CD14-positive monocyte (primary cell): ENCODE measurements around the gene ADH6. TPM values are rescaled to one million over a fixed set of nuclear protein-coding genes. Genes with fewer than 3 reads are reported as not detected.

Experiments
- DNase-seq, 3 donors: peaks; one replicate each; pipeline ENCODE4 v3.0.0-alpha.2; 2011 to 2022
- H2AFZ ChIP-seq: 2 replicates; pipeline ENCODE4 v1.6.0; 2012; ENCODE audit warnings: mild to moderate bottlenecking, low read depth, low read length, inconsistent platforms; ENCODE audit not compliant: insufficient read depth, poor library complexity, severe bottlenecking
- H3K27ac ChIP-seq, 2 donors: 1 replicate in 1 of 2; 2 replicates in 1 of 2; pipeline ENCODE4 v1.5.1; 2012 to 2013; ENCODE audit warnings: low read length in 2 of 2, control low read depth in 1 of 2, inconsistent platforms in 1 of 2, low read depth in 1 of 2, mild to moderate bottlenecking in 1 of 2
- H3K27me3 ChIP-seq, 2 donors: one replicate each; pipeline versions ENCODE4 v1.6.0 to v1.6.1; 2011 to 2013; ENCODE audit warnings: low read length in 2 of 2; ENCODE audit not compliant: control insufficient read depth in 2 of 2, insufficient read depth in 2 of 2
- H3K36me3 ChIP-seq, 2 donors: replicated peaks in 1 of 2; 1 replicate in 1 of 2; 2 replicates in 1 of 2; pipeline versions ENCODE4 v1.5.1 to v1.6.1; 2012 to 2013; ENCODE audit warnings: low read length in 2 of 2, control low read depth in 1 of 2, inconsistent platforms in 1 of 2, mild to moderate bottlenecking in 1 of 2; ENCODE audit not compliant: insufficient read depth in 2 of 2, control insufficient read depth in 1 of 2
- H3K4me1 ChIP-seq, 2 donors: 1 replicate in 1 of 2; 2 replicates in 1 of 2; pipeline versions ENCODE4 v1.5.1 to v1.6.1; 2012 to 2013; ENCODE audit warnings: low read length in 2 of 2, control low read depth in 1 of 2, inconsistent platforms in 1 of 2, mild to moderate bottlenecking in 1 of 2, moderate library complexity in 1 of 2; ENCODE audit not compliant: insufficient read depth in 2 of 2, control insufficient read depth in 1 of 2
- H3K4me2 ChIP-seq: replicated peaks from 2 replicates; pipeline ENCODE3; 2012; ENCODE audit warnings: low read length, moderate library complexity, mild to moderate bottlenecking; ENCODE audit not compliant: poor library complexity, severe bottlenecking; ENCODE audit errors: extremely low read depth
- H3K4me3 ChIP-seq, 3 experiments: fragments of 200-600 bp in 1 of 3; sonication (generic) in 1 of 3; replicated peaks in 1 of 3; 1 replicate in 2 of 3; 2 replicates in 1 of 3; pipeline ENCODE4 v1.5.1; 2011 to 2013; ENCODE audit warnings: low read length in 3 of 3, mild to moderate bottlenecking in 3 of 3, control low read depth in 2 of 3, low read depth in 2 of 3, inconsistent platforms in 1 of 3, moderate library complexity in 1 of 3
- H3K79me2 ChIP-seq: 2 replicates; pipeline ENCODE4 v1.6.0; 2012; ENCODE audit warnings: mild to moderate bottlenecking, control low read depth, inconsistent platforms, low read length, moderate library complexity; ENCODE audit not compliant: insufficient read depth
- H3K9ac ChIP-seq: 2 replicates; pipeline ENCODE4 v1.6.0; 2017; ENCODE audit warnings: low read length, mild to moderate bottlenecking; ENCODE audit not compliant: insufficient read depth, poor library complexity, severe bottlenecking
- H3K9me3 ChIP-seq, 2 donors: replicated peaks in 1 of 2; 1 replicate in 1 of 2; 2 replicates in 1 of 2; pipeline versions ENCODE4 v1.5.1 to v1.6.1; 2012 to 2013; ENCODE audit warnings: low read length in 2 of 2, control low read depth in 1 of 2; ENCODE audit not compliant: control insufficient read depth in 1 of 2, insufficient read depth in 1 of 2
- H4K20me1 ChIP-seq: 2 replicates; pipeline ENCODE4 v1.6.0; 2012; ENCODE audit warnings: mild to moderate bottlenecking, low read length, control low read depth, moderate library complexity; ENCODE audit not compliant: insufficient read depth
- H3K27ac Mint-ChIP-seq, 7 donors: one replicate each; pipeline ENCODE4 v1.8.0; 2020; ENCODE audit warnings: mild to moderate bottlenecking in 7 of 7, mixed read lengths in 7 of 7, moderate library complexity in 6 of 7, inconsistent platforms in 2 of 7
- H3K27me3 Mint-ChIP-seq, 3 donors: one replicate each; pipeline ENCODE4 v1.8.0; 2021 to 2022; ENCODE audit warnings: low read depth in 3 of 3, mild to moderate bottlenecking in 3 of 3, mixed read lengths in 3 of 3, moderate library complexity in 3 of 3, inconsistent platforms in 1 of 3
- H3K36me3 Mint-ChIP-seq, 2 donors: one replicate each; pipeline ENCODE4 v1.8.0; 2020; ENCODE audit warnings: mixed read lengths in 2 of 2, inconsistent platforms in 1 of 2, mild to moderate bottlenecking in 1 of 2
- H3K4me1 Mint-ChIP-seq: one replicate; pipeline ENCODE4 v1.8.0; 2020; ENCODE audit warnings: mild to moderate bottlenecking, mixed read lengths
- H3K4me3 Mint-ChIP-seq, 2 donors: one replicate each; pipeline ENCODE4 v1.8.0; 2020; ENCODE audit warnings: mild to moderate bottlenecking in 2 of 2, mixed read lengths in 2 of 2, moderate library complexity in 1 of 2
- H3K9me3 Mint-ChIP-seq, 7 donors: one replicate each; pipeline ENCODE4 v1.8.0; 2020 to 2022; ENCODE audit warnings: mixed read lengths in 7 of 7, mild to moderate bottlenecking in 6 of 7, moderate library complexity in 6 of 7, inconsistent platforms in 2 of 7
- WGBS: methylation state at CpG from one replicate; pipeline ENCODE4 v1.1.5; 2013; ENCODE audit warnings: missing lambda C conversion rate; ENCODE audit not compliant: insufficient coverage; 5-methylcytosine and 5-hydroxymethylcytosine counted together
- intact Hi-C, 2 donors: fragments of 100-400 bp; cut with micrococcal nuclease; formaldehyde crosslinking; loops; one replicate each; pipeline versions ENCODE4 v1.15.0 to v1.15.1; 2023
- polyA plus RNA-seq, 3 donors: library from polyadenylated mRNA; depleted of rRNA in 1 of 3; unstranded in 2 of 3; stranded (reverse) in 1 of 3; fragments of 300-500 nt in 2 of 3; fragments of >200 nt in 1 of 3; fragmentation: Illumina TruSeq in 2 of 3; gene quantifications; 1 replicate in 2 of 3; 2 replicates in 1 of 3; pipeline ENCODE4 v1.2.3, GENCODE V29; 2012 to 2021
- TF ChIP-seq, protein P1 (sequence below): fragments of 200-600 bp; IDR thresholded peaks from one replicate; pipeline ENCODE4 v1.8.0; 2022; ENCODE audit warnings: antibody characterized with exemption, mild to moderate bottlenecking

ADH6 gene
- polyA plus RNA-seq, 3 donors, result not detected

DNA sequence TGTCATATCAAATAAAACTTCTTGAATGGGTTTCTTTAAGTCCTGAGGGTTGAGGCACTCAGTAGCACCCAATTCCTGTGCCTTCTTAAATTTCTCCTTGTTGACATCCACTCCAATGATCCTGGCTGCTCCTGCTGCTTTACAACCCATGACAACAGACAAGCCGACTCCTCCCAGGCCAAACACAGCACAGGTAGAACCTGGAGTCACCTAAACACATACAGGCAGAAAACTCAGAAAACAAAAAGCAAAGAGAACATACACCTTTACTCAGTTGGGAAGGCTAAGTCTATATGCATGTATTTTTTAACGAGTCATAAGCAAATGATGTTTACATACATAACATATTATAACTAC is 10.3 kb downstream of the ADH6 start:
- H3K4me3 Mint-ChIP-seq, result no peak overlapping the region
- WGBS, result no CpG with 5 or more reads among the region's 2 CpGs
- Histone ChIP-seq H3K27me3 (no peaks in the 10 kb centered on the region), H3K27ac (no peak overlapping the region), H3K9me3 (peaks cover 0 to 3% of the 10 kb centered on the region in 2 donors), H3K9ac (no peak overlapping the region), H3K36me3 (no peaks in the 10 kb centered on the region), H3K4me2 (no peak overlapping the region), H3K79me2 (no peaks in the 10 kb centered on the region), H4K20me1 (no peaks in the 10 kb centered on the region), H3K4me3 (no peak overlapping the region), H3K4me1 (no peaks in the 10 kb centered on the region), H2AFZ (no peak overlapping the region)
- intact Hi-C loops, result no loop called here
- H3K9me3 Mint-ChIP-seq, result peaks cover 0 to 5% (median 2%) of the 10 kb centered on the region in 7 donors
- TF ChIP-seq, protein P1, sequence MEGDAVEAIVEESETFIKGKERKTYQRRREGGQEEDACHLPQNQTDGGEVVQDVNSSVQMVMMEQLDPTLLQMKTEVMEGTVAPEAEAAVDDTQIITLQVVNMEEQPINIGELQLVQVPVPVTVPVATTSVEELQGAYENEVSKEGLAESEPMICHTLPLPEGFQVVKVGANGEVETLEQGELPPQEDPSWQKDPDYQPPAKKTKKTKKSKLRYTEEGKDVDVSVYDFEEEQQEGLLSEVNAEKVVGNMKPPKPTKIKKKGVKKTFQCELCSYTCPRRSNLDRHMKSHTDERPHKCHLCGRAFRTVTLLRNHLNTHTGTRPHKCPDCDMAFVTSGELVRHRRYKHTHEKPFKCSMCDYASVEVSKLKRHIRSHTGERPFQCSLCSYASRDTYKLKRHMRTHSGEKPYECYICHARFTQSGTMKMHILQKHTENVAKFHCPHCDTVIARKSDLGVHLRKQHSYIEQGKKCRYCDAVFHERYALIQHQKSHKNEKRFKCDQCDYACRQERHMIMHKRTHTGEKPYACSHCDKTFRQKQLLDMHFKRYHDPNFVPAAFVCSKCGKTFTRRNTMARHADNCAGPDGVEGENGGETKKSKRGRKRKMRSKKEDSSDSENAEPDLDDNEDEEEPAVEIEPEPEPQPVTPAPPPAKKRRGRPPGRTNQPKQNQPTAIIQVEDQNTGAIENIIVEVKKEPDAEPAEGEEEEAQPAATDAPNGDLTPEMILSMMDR, result no peak
- no peaks in the 10 kb centered on the region for H3K4me1 Mint-ChIP-seq
- no peak overlapping the region for H3K27ac Mint-ChIP-seq
- no peaks in the 10 kb centered on the region for H3K27me3 Mint-ChIP-seq
- no peaks in the 10 kb centered on the region for H3K36me3 Mint-ChIP-seq
- DNase-seq, result no peak

DNA sequence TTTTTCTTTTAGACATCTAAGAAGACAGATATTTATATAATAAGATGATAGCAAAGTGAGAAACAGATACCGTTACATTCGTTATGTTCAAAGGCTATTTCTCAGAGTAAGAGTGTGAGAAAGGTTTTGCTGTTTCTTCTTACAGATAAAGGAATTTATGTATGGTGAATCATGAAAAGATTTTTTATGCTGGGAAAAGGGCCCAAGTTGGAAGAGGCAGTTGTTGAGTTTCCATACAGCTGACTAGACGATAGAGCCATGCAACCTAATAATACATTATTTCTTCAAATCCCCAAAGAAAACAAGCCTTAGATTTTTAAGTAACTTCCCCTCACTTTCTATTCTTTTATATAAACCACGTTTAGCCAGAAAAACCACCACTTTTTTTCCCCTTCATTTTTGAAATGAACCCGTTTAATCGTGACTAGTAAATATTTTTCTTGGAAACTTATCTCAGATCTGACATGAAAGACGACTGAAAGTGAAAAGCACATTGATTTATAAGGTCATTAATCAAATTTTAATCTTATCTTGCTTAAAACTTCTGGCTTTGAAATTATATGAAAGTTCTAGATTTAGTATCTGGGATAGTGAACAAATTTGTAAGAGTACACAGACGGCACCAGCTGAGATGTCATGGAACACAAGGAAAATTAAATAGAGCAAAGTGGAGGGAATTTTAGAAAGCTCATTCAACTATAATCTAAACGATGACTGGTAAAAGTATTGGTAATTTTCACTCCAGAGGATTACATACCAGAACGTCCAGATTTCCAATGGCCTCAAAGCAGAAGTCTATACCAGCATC is 10.9 kb downstream of the ADH6 start:
- H3K4me3 ChIP-seq, result no peak overlapping the region
- H3K9me3 Mint-ChIP-seq, result peaks cover 0 to 5% (median 1%) of the 10 kb centered on the region in 7 donors
- intact Hi-C loops, result no loop called here
- no peak overlapping the region for H3K9ac ChIP-seq
- no peak for DNase-seq
- H3K4me2 ChIP-seq, result no peak overlapping the region
- no peaks in the 10 kb centered on the region for H4K20me1 ChIP-seq
- TF ChIP-seq, protein P1, result no peak
- H3K4me1 ChIP-seq, result no peaks in the 10 kb centered on the region
- H3K4me3 Mint-ChIP-seq, result no peak overlapping the region
- H3K27ac ChIP-seq, result no peak overlapping the region
- no peaks in the 10 kb centered on the region for H3K27me3 ChIP-seq
- no peaks in the 10 kb centered on the region for H3K9me3 ChIP-seq
- H3K36me3 Mint-ChIP-seq, result no peaks in the 10 kb centered on the region
- H2AFZ ChIP-seq, result no peak overlapping the region
- no peaks in the 10 kb centered on the region for H3K27me3 Mint-ChIP-seq
- no peak overlapping the region for H3K27ac Mint-ChIP-seq
- H3K4me1 Mint-ChIP-seq, result no peaks in the 10 kb centered on the region
- WGBS, result no CpG with 5 or more reads among the region's 10 CpGs
- no peaks in the 10 kb centered on the region for H3K36me3 ChIP-seq
- no peaks in the 10 kb centered on the region for H3K79me2 ChIP-seq
